Natural killer cell treated with Interleukin-12 subunit alpha and Interleukin-12 subunit beta and Interleukin-15 and Interleukin-18, amount 100 ng/mL, for 72 hours (primary cell): ENCODE results near the gene KBTBD13. TPM values are rescaled to one million over a fixed set of nuclear protein-coding genes. Genes with fewer than 3 reads are reported as not detected.
A peak's percentile ranks its signal among the peaks of the same experiment; 100 is the strongest.
"Not testable (repeated sequence)": the region's sequence is repeated elsewhere in the genome, so short reads cannot be mapped to it uniquely, and the experiment has no call there.

Experiments used
- ATAC-seq, 2 donors: fragments of 150-1000 bp; cut with Tn5 transposase in 1 of 2; sonication (Bioruptor Pico), chemical (Tn5 transposase) in 1 of 2; 2 replicates each; pipeline ENCODE4 v1.10.0; 2021
- DNase-seq: peaks from one replicate; pipeline ENCODE4 v3.0.0; 2022; ENCODE audit warnings: low spot score
- H3K27ac Mint-ChIP-seq, 2 donors: 1 replicate in 1 of 2; 2 replicates in 1 of 2; pipeline ENCODE4 v1.8.0; 2022; ENCODE audit warnings: mixed read lengths in 2 of 2, mild to moderate bottlenecking in 1 of 2, moderate library complexity in 1 of 2
- H3K27me3 Mint-ChIP-seq, 2 donors: 1 replicate in 1 of 2; 2 replicates in 1 of 2; pipeline ENCODE4 v1.8.0; 2022; ENCODE audit warnings: mixed read lengths in 2 of 2
- H3K36me3 Mint-ChIP-seq: one replicate; pipeline ENCODE4 v1.8.0; 2022; ENCODE audit warnings: mixed read lengths
- H3K4me1 Mint-ChIP-seq, 2 donors: 1 replicate in 1 of 2; 2 replicates in 1 of 2; pipeline ENCODE4 v1.8.0; 2022; ENCODE audit warnings: low read depth in 2 of 2, mixed read lengths in 2 of 2, mild to moderate bottlenecking in 1 of 2
- H3K4me3 Mint-ChIP-seq: one replicate; pipeline ENCODE4 v1.8.0; 2022; ENCODE audit warnings: mixed read lengths
- H3K9me3 Mint-ChIP-seq: 2 replicates; pipeline ENCODE4 v1.8.0; 2022; ENCODE audit warnings: mixed read lengths
- total RNA-seq, 2 donors: library from RNA; stranded (reverse); gene quantifications; one replicate each; pipeline ENCODE4 v1.2.3, GENCODE V29; 2022

KBTBD13 gene
- total RNA-seq, 2 donors from 2014 or later = not detected

DNA sequence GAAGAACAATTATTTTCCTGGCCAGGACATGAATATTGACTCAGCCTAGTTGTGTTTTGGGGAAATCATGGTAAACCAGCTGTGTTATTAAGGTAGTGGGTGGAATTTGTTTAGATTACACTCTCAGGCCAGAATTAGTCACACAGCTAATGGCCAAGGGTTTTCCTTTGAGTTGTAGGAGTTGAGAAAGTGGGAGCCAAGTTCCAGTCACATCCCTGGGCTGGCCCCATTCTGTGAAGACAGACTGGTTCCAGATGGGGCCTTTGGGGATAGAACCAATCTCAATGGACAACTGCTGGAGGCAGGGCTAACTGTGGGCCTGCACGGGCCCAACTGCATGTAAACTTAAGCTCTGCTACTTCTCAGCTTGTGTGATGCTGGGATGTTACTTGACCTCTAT lies 7.4 kb upstream of the KBTBD13 start:
- H3K36me3 Mint-ChIP-seq = no peaks in the 10 kb centered on the region
- no peaks in the 10 kb centered on the region for H3K9me3 Mint-ChIP-seq
- ATAC-seq (peak in 1 of 2 donors; percentile 12), DNase-seq (no peak)
- no peak overlapping the region for H3K4me3 Mint-ChIP-seq
- peaks cover 16 to 29% of the 10 kb centered on the region in 2 donors for H3K27me3 Mint-ChIP-seq
- H3K27ac Mint-ChIP-seq = no peak overlapping the region
- peaks cover 4 to 7% of the 10 kb centered on the region in 2 donors for H3K4me1 Mint-ChIP-seq

- Mint-ChIP-seq H3K27me3 (peaks cover 16 to 28% of the 10 kb centered on the region in 2 donors), H3K27ac (no peak overlapping the region), H3K4me1 (peaks cover 4 to 7% of the 10 kb centered on the region in 2 donors), H3K36me3 (no peaks in the 10 kb centered on the region), H3K9me3 (no peaks in the 10 kb centered on the region), H3K4me3 (no peak overlapping the region)
- no peak for ATAC-seq
- DNase-seq = no peak
Measured at GRCh38 chr15:65069779-65070546, 6.6 kb upstream of the KBTBD13 start.

- Mint-ChIP-seq H3K27me3 (peaks cover 13 to 18% of the 10 kb centered on the region in 2 donors), H3K4me3 (no peak overlapping the region), H3K9me3 (no peaks in the 10 kb centered on the region), H3K36me3 (no peaks in the 10 kb centered on the region), H3K27ac (no peak overlapping the region), H3K4me1 (peaks cover 4 to 11% of the 10 kb centered on the region in 2 donors)
- DNase-seq (no peak), ATAC-seq (peak in 1 of 2 donors; percentile 41)
Measured at GRCh38 chr15:65071381-65071811, 5.2 kb upstream of the KBTBD13 start.

DNA sequence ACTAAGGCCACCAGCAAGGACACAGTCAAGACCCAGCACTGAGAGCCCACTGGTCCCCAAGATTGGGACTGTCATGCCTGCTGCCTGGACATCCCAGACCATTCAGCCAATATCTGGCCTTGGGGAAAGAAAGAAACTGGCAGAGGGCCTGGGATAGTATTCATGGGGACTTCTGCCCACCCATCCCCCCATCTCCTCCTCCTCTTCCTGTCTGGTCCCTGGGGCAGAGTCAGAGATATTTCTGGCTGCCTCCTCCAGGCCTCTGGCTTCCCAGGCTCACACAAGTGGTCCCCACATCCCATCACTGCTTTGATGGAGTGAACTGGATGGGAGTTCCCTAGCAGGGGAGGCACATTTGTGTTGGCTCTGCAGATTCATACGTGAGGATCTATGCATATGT lies 4.5 kb upstream of the KBTBD13 start:
- Mint-ChIP-seq H3K9me3 (no peaks in the 10 kb centered on the region), H3K4me3 (no peak overlapping the region), H3K4me1 (peaks cover 4 to 12% of the 10 kb centered on the region in 2 donors), H3K36me3 (no peaks in the 10 kb centered on the region), H3K27me3 (peaks cover 15 to 17% of the 10 kb centered on the region in 2 donors), H3K27ac (no peak overlapping the region)
- ATAC-seq (no peak), DNase-seq (no peak)

- Mint-ChIP-seq H3K4me3 (no peak overlapping the region), H3K27ac (no peak overlapping the region), H3K9me3 (no peaks in the 10 kb centered on the region), H3K27me3 (peaks cover 11 to 12% of the 10 kb centered on the region in 2 donors), H3K4me1 (peaks cover 4 to 8% of the 10 kb centered on the region in 2 donors), H3K36me3 (no peaks in the 10 kb centered on the region)
- DNase-seq (no peak), ATAC-seq (no peak)
Measured at GRCh38 chr15:65072617-65073016, 3.9 kb upstream of the KBTBD13 start.

- not testable (repeated sequence) for H3K9me3 Mint-ChIP-seq, DNase-seq, H3K27ac Mint-ChIP-seq, H3K36me3 Mint-ChIP-seq, H3K4me3 Mint-ChIP-seq, H3K4me1 Mint-ChIP-seq, ATAC-seq
- peaks cover 20 to 22% of the 10 kb centered on the region in 2 donors for H3K27me3 Mint-ChIP-seq
Measured at GRCh38 chr15:65074946-65075345, 1.6 kb upstream of the KBTBD13 start.

DNA sequence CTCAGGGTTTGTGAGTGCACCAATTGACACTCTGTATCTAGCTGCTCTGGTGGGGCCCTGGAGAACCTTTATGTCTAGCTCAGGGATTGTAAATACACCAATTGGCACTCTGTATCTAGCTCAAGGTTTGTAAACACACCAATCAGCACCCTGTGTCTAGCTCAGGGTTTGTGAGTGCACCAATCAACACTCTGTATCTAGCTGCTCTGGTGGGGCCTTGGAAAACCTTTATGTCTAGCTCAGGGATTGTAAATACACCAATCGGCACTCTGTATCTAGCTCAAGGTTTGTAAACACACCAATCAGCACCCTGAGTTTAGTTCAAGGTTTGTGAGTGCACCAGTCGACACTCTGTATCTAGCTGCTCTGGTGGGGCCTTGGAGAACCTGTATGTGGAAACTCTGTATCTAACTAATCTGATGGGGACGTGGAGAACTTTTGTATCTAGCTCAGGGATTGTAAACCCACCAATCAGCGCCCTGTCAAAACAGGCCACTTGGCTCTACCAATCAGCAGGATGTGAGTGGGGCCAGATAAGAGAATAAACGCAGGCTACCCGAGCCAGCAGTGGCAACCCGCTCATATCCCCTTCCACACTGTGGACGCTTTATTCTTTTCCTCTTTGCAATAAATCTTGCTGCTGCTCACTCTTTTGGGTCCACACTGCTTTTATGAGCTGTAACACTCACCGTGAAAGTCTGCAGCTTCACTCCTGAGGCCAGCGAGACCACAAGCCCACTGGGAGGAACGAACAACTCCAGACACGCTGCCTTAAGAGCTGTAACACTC lies 745 bp upstream of the KBTBD13 start:
- ATAC-seq, H3K4me3 Mint-ChIP-seq, DNase-seq, H3K4me1 Mint-ChIP-seq, H3K36me3 Mint-ChIP-seq, H3K27ac Mint-ChIP-seq, H3K9me3 Mint-ChIP-seq: not testable (repeated sequence)
- peaks cover 20 to 22% of the 10 kb centered on the region in 2 donors for H3K27me3 Mint-ChIP-seq

DNA sequence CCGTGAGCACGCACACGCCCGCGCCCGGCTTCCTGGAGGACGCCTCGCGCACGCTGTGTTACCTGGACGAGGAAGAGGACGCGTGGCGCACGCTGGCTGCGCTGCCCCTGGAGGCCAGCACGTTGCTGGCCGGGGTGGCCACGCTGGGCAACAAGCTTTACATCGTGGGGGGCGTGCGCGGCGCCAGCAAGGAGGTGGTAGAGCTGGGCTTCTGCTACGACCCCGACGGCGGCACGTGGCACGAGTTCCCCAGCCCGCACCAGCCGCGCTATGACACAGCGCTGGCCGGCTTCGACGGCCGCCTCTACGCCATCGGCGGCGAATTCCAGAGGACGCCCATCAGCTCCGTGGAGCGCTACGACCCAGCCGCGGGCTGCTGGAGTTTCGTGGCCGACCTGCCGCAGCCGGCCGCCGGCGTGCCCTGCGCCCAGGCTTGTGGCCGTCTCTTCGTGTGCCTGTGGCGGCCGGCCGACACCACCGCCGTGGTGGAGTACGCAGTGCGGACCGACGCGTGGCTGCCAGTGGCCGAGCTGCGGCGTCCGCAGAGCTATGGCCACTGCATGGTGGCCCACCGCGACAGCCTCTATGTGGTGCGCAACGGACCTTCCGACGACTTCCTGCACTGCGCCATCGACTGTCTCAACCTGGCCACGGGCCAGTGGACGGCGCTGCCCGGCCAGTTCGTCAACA lies 890 bp downstream of the KBTBD13 start:
- DNase-seq = no peak
- no peak overlapping the region for H3K27ac Mint-ChIP-seq
- no peaks in the 10 kb centered on the region for H3K36me3 Mint-ChIP-seq
- H3K4me3 Mint-ChIP-seq = no peak overlapping the region
- peaks cover 3 to 10% of the 10 kb centered on the region in 2 donors for H3K4me1 Mint-ChIP-seq
- peaks cover 23 to 26% of the 10 kb centered on the region in 2 donors for H3K27me3 Mint-ChIP-seq
- ATAC-seq = no peak
- no peaks in the 10 kb centered on the region for H3K9me3 Mint-ChIP-seq

DNA sequence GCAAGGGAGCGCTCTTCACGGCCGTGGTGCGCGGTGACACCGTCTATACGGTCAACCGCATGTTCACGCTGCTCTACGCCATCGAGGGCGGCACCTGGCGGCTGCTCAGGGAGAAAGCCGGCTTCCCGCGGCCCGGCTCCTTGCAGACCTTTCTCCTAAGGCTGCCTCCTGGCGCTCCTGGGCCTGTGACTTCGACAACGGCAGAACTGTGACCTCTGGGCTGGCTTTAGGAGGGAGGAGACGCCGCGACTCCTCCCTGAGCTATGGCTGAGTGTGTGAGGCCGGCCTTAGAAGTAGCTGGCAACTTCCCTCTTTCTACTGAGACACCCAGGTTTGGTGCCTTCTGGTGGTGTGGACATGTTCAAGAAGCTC lies 1.4 kb downstream of the KBTBD13 start:
- peaks cover 8 to 15% of the 10 kb centered on the region in 2 donors for H3K4me1 Mint-ChIP-seq
- no peak overlapping the region for H3K4me3 Mint-ChIP-seq
- H3K27me3 Mint-ChIP-seq = peaks cover 28 to 31% of the 10 kb centered on the region in 2 donors

DNA sequence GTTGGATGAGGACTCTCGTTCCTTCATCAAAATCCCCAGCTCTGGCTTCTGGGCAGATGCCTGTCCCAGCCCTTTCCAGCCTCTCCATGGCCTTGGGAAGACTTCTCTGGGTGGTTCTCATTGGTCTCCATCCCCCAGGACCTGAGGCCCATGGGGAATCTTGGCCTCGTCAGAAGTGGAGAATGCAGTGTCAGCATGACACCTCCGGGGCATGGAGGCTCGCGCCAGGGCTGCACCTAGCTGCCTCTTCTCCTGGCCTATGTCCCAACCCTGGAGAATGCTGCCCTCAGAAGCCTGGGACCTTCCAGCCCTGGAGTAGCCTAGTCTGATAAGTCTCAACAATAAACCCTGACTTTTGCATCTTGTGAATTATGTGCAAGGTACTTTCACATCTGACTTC lies 3.0 kb downstream of the KBTBD13 start:
- H3K27me3 Mint-ChIP-seq = peaks cover 34 to 41% of the 10 kb centered on the region in 2 donors
- ATAC-seq (peak in 1 of 2 donors; percentile 21), DNase-seq (no peak)
- no peaks in the 10 kb centered on the region for H3K36me3 Mint-ChIP-seq
- H3K4me3 Mint-ChIP-seq = no peak overlapping the region
- H3K27ac Mint-ChIP-seq = no peak overlapping the region
- H3K4me1 Mint-ChIP-seq = peaks cover 8 to 21% of the 10 kb centered on the region in 2 donors
- no peaks in the 10 kb centered on the region for H3K9me3 Mint-ChIP-seq

More for the DNA sequence above, 1.4 kb downstream of the KBTBD13 start:
- ATAC-seq = peak; percentile 29 to 69
- H3K27ac Mint-ChIP-seq = no peak overlapping the region
- no peak for DNase-seq
- no peaks in the 10 kb centered on the region for H3K36me3 Mint-ChIP-seq
- no peaks in the 10 kb centered on the region for H3K9me3 Mint-ChIP-seq

GRCh38 chr15:65081270-65081669 lies 4.7 kb downstream of the KBTBD13 start:
- no peaks in the 10 kb centered on the region for H3K9me3 Mint-ChIP-seq
- H3K4me1 Mint-ChIP-seq = peaks cover 8 to 20% of the 10 kb centered on the region in 2 donors
- H3K4me3 Mint-ChIP-seq = no peak overlapping the region
- no peak for DNase-seq
- H3K36me3 Mint-ChIP-seq = no peaks in the 10 kb centered on the region
- no peak overlapping the region for H3K27ac Mint-ChIP-seq
- peaks cover 32 to 38% of the 10 kb centered on the region in 2 donors for H3K27me3 Mint-ChIP-seq
- no peak for ATAC-seq

GRCh38 chr15:65081758-65082157 lies 5.2 kb downstream of the KBTBD13 start:
- Mint-ChIP-seq H3K27ac (no peak overlapping the region), H3K27me3 (peaks cover 29 to 36% of the 10 kb centered on the region in 2 donors), H3K9me3 (no peaks in the 10 kb centered on the region), H3K36me3 (no peaks in the 10 kb centered on the region), H3K4me3 (no peak overlapping the region), H3K4me1 (peaks cover 8 to 18% of the 10 kb centered on the region in 2 donors)
- ATAC-seq (no peak), DNase-seq (no peak)

DNA sequence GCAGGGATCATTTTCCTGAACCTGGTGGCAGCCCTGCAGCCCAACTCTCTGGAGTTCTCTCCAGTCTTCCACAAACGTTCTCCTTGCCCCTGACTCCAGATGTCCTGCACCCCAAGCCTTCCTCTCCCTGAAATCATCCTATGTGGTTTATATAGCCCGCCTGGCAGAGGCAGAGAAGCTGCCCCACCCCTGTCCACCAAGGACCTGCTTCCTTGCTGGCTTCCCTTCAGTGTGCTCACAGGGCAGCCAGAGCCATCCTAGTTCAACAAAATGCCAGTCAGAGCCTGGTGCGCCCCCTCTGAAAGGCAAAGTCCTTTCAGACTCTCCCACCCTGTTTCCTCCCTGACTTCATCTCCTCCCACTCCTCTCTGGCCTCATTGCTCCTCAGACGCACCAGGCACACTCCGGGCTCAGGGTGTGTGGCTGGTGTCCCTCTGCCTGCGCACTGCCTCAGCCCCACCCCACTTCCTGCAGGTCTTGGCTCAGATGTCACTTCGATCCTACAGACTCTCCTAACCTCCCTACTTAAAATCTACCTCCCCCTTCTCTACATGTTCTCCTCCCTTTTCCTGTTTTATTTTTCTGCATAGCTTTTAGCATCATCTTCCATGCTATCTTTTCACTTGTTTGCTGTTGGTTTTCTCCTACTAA lies 5.9 kb downstream of the KBTBD13 start:
- H3K4me3 Mint-ChIP-seq = no peak overlapping the region
- H3K27ac Mint-ChIP-seq = no peak overlapping the region
- ATAC-seq (no peak), DNase-seq (no peak)
- no peaks in the 10 kb centered on the region for H3K9me3 Mint-ChIP-seq
- no peaks in the 10 kb centered on the region for H3K36me3 Mint-ChIP-seq
- peaks cover 29 to 36% of the 10 kb centered on the region in 2 donors for H3K27me3 Mint-ChIP-seq
- peaks cover 8 to 21% of the 10 kb centered on the region in 2 donors for H3K4me1 Mint-ChIP-seq
